Brain microvascular endothelial cell (primary cell): ENCODE data around the gene MAPK12.
A peak's percentile ranks its signal among the peaks of the same experiment; 100 is the strongest.
"Not testable (repeated sequence)": the region's sequence is repeated elsewhere in the genome, so short reads cannot be mapped to it uniquely, and the experiment has no call there.

Experiments
- DNase-seq: peaks from one replicate; pipeline ENCODE4 v3.0.0-alpha.2; 2020
- H3K27ac ChIP-seq: fragments of 250-450 bp; sonication (Bioruptor Pico); 2 replicates; pipeline ENCODE4 v1.5.1; 2020; ENCODE audit warnings: mild to moderate bottlenecking, moderate library complexity
- H3K27me3 ChIP-seq: fragments of 250-450 bp; sonication (Bioruptor Pico); replicated peaks from 2 replicates; pipeline ENCODE4 v1.5.1; 2020; ENCODE audit warnings: mild to moderate bottlenecking
- H3K36me3 ChIP-seq: fragments of 250-450 bp; sonication (Bioruptor Pico); replicated peaks from 2 replicates; pipeline ENCODE4 v1.5.1; 2020; ENCODE audit warnings: mild to moderate bottlenecking
- H3K4me3 ChIP-seq: 2 replicates; pipeline ENCODE4 v1.5.1; 2011; ENCODE audit warnings: low read depth, mild to moderate bottlenecking, control low read depth, low read length, moderate library complexity
- CTCF ChIP-seq: IDR thresholded peaks from 2 replicates; pipeline ENCODE4 v1.5.1; 2011; ENCODE audit warnings: low read depth, mild to moderate bottlenecking, moderate library complexity, low read length, control low read depth, inconsistent platforms; ENCODE audit errors: missing control alignments
- in situ Hi-C: cut with HindIII; loops from 2 replicates; pipeline ENCODE4 v1.10.0; 2017; ENCODE audit warnings: low sequenced_read_pairs, low pct_ligation_motif_present

Gene MAPK12

GRCh38 chr22:50277761-50278160 lies 16.3 kb upstream of the MAPK12 start:
- Histone ChIP-seq H3K27me3 (no peaks in the 10 kb centered on the region), H3K4me3 (no peak overlapping the region), H3K27ac (no peak overlapping the region), H3K36me3 (peaks cover 70% of the 10 kb centered on the region)
- in situ Hi-C loops: no loop called here
- no peak for TF ChIP-seq CTCF
- no peak for DNase-seq

- no peak for DNase-seq
- no peak overlapping the region for H3K27ac ChIP-seq
- H3K36me3 ChIP-seq: peaks cover 55% of the 10 kb centered on the region
- peak; percentile 61 for TF ChIP-seq CTCF
- H3K4me3 ChIP-seq: no peak overlapping the region
- in situ Hi-C loops: no loop called here
- H3K27me3 ChIP-seq: no peaks in the 10 kb centered on the region
Observed at GRCh38 chr22:50276143-50276542, 14.7 kb upstream of the MAPK12 start.

GRCh38 chr22:50275181-50276055 lies 13.9 kb upstream of the MAPK12 start:
- Histone ChIP-seq H3K27me3 (no peaks in the 10 kb centered on the region), H3K36me3 (peaks cover 50% of the 10 kb centered on the region), H3K27ac (no peak overlapping the region), H3K4me3 (no peak overlapping the region)
- TF ChIP-seq CTCF: no peak
- in situ Hi-C loops: no loop called here
- DNase-seq: no peak

GRCh38 chr22:50274771-50275170 lies 13.3 kb upstream of the MAPK12 start:
- DNase-seq: no peak
- Histone ChIP-seq H3K36me3 (peaks cover 44% of the 10 kb centered on the region), H3K4me3 (no peak overlapping the region), H3K27ac (no peak overlapping the region), H3K27me3 (no peaks in the 10 kb centered on the region)
- no peak for TF ChIP-seq CTCF
- in situ Hi-C loops: no loop called here

- Histone ChIP-seq H3K27me3 (no peaks in the 10 kb centered on the region), H3K27ac (no peak overlapping the region), H3K36me3 (peaks cover 39% of the 10 kb centered on the region), H3K4me3 (no peak overlapping the region)
- TF ChIP-seq CTCF: peak; percentile 48
- in situ Hi-C loops: no loop called here
- DNase-seq: peak; percentile 35
Observed at GRCh38 chr22:50274311-50274710, 12.8 kb upstream of the MAPK12 start.

- H3K4me3 ChIP-seq, in situ Hi-C loops, H3K27me3 ChIP-seq, H3K27ac ChIP-seq, DNase-seq: not testable (repeated sequence)
- H3K36me3 ChIP-seq: peaks cover 34% of the 10 kb centered on the region
Observed at GRCh38 chr22:50273781-50274180, 12.3 kb upstream of the MAPK12 start.
